NCI-H345 treated with DMSO at 0.1 percent for 48 hours (cell line): ENCODE data around the gene CYP2W1.
"Not testable (repeated sequence)": the region's sequence is repeated elsewhere in the genome, so short reads cannot be mapped to it uniquely, and the experiment has no call there.

Source experiments
- DNase-seq: peaks from one replicate; lab custom pipeline; 2025; ENCODE audit not compliant: unreplicated experiment; lab: John Stamatoyannopoulos, UW

The CYP2W1 gene

DNA sequence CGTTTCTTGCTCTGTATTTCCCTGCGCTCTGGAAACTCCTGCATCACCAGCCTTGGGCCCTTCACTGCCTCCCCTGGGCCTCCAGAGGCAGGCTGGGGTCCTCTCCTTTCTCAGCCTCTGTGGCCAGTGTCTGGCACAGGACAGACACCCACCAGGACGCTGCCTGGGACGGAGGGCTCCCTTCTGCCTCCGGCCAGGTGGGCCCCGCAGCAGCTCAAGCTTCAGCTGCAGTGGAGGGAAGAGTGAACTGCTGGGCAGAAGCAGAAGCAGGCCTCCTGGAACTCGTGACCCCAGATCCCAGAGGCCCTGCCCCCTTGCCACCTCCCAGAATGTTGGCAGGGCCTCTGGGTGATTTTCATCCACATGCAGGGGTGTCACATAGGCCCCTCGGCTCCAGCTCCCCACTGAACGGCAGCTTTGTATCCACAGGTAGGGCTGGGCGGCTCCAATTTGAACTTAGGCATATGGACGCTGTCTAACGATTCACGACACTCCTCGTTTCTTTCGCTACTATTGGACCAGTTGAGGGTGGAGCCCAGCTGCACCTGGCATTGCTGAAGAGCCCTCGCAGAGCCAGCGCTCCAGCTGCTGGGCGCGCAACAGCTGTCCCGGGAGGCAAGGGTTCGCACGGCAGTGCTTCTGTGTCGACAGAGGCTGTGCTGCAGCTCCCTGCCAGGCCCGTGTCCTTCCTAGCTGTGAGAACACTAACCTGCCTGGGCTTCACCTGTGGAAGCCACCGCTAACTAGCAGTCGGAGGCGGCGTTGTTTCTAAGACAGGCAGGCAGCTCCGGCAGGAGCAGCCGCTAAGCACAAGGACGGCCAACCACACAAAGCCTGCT, 43.0 kb downstream of the CYP2W1 start:
- DNase-seq, result peak; percentile 84

DNA sequence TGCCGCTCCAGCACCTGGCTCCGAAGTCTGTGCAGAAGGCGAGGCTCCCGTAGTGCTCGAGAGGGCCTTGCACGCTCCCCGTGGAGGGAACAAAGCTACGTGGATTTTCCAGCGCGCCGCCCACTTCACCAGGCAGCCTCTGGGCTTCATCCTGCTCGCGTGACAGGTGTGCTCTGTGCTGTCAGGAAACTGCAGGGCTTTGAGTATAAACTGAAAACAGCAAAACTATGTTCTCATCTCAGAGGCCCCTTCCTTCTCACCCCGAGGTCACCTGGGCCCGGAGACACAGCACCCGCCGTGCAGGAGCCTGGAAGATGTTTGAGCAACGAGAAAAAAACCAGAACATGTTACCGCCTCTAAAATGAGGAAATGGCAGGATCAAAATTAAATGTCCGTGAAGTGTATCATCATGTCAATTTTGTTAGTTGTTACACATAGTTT, 43.8 kb downstream of the CYP2W1 start:
- DNase-seq, result no peak

DNA sequence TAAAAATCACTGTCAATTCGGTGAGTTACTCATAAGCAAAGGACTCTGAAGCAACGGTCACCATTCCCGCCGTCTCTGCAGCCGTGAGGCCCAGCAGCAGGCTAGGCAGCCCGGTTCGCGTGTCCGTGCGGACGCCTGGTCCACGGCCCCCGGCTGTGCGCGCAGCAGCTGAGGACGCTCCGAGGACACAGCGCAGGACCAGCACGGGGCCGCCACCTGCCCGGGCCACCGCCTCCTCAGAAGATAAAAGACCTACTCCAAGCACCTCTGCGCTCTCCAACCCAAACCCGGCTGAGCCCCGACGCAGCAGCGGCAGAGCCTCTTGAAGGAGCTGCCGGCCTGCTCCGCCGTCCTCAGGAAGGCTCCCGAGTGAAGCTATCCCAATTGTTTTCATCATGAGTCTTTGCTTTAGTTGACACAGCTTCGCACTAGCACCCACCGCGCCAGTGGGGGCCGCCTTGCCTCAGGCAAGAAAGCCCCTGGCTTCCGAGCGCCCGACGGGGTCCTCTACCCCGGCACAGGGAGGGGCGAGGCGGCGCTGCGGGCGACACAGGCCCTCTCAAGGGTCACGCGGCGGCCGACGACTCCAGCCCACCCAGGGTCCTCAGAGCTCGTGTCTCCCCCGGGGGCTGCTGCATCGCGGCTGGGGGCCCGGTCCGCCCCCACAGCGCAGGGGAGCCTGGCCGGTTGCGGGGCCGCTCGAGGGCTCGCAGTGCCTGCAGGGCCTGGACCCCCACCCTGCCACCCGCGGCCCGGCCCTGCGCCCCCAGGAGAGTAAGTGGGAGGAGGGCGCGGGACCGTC, 44.5 kb downstream of the CYP2W1 start:
- DNase-seq, result no peak

DNA sequence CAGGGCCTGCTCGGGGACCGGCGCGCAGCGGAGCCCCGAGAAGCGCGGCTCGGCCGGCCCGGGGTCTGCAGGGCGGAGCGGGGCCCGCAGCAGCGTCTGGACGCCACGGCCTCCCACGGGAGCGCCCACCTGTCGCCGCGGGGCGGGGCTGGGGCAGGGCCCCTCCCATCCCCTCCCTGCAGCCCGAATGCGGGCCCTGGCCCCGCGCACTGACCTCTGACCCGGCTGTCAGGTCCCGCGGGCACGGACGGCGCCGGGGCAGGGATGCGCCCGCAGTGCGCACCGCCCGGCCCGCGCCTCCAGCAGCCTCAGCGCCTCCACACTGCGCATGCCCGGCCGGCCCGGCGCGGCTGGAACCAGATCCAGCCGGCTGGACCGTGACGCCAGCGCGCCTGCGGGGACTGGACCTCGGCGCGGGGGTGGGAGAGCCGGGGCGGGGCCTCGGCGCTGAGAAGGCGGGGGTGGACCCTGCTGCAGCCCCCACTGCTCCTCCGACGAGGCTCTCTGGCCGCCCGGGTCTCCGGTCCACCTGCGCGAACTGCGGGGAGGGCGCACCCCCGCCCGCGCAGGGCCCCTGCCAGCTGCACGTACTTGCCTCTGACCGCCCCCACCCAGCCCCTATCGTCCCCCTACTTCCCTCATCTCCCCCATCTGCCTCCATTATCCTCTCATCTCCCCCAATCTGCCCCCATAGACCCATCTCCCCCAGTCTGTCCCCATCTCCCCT, 45.2 kb downstream of the CYP2W1 start:
- peak; percentile 53 for DNase-seq

DNA sequence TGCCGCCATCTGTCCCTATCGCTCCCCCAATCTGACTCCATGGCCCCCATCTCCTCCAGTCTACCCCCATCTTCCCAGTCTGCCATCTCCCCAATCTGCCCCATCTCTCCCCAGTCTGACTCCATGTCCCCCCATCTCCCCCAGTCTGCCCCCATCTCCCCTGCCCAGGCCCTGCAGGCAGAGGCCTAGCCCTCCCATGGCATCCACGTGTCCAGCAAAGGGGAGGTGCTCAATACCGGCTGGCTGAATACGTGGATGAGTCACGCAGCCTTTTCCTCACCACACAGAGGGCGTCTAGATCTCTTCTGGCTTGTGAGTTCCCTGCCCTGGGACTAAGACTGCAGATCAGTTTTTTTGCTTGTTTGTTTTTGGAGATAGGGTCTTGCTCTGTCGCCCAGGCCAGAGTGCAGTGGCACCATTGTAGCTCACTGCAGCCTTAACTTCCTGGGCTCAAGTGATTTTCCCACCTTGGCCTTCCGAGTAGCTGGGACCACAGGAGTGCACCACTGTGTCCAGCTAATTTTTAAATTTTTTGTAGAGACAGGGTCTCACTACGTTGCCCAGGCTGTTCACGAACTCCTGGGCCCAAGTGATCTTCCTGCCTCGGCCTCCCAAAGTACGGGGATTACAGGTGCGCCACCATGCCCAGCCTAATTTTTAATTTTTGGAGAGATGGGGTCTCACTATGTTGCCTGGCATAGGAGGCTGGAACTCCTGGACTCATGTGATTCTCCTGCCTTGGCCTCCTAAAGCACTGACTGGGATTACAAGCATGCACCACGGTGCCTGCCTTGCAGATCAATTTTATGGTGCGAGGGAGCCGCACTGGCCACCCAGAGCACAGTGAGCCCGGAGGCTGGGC, 46.0 kb downstream of the CYP2W1 start:
- DNase-seq, result no peak

DNA sequence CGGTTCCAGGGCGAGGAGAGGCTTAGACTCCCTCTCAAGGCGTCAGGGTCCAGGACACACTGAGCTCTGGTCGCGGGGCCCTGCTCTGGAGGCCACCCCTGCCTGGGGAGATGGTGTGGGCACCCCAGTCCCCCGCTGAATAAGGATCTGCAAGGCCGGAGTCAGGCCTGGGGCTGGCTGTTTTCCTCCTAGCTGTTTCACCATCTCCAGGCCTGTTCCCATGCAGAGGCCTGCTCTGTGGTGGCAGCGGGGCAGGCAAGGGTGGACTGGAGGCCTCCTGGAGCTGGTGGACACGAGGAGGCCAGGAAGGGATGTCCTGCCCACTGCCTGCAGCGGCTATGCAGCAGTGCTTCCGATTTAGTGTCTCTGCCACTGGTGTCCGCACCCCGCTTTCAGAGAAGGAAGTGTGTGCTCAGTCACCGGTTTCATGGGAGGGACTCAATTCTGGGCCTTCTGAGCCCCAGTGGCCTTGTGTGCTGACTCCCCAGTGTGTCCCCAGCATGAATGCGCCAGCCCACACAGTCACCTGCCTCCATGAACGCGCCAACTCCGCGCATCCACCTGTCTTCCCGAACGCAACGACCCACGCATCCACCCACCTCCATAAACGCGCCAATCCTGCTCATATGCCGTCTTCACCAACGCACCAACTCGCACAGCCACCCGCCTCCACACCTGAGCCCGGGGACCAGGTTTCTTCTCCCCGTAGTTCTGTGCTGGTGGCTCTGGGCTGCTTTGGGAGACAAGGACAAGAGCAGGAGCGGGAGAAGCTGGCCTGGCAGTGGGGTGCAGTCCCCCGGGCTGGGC, 46.9 kb downstream of the CYP2W1 start:
- DNase-seq, result no peak

DNA sequence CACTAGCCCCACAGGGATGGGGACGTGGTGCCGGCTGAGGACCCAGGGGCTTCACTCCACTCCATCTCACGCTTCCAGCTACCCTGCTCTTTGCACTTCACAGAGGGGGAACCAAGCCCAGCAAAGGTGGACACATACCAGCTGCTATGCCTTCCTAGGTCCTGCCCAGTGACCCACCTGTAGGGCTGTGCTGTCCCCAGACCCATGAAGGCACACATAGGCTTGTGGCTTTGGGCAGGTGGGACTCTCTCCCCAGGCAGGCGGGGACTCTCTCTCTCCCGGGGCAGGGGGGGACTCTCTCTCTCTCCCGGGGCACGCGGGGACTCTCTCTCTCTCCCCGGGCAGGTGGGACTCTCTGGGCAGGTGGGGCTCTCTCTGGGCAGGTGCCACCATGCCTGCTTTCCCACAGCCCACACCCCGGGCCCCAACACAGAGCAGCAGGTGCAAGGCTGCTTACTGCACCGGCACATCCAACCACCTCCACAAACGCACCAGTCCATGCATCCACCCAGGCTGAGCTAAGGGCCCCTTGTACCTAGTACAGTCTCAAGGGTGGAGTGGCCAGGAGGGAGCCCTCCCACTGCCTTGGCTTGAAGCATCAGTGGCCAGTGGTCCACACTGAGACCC, 47.6 kb downstream of the CYP2W1 start:
- DNase-seq, result no peak

DNA sequence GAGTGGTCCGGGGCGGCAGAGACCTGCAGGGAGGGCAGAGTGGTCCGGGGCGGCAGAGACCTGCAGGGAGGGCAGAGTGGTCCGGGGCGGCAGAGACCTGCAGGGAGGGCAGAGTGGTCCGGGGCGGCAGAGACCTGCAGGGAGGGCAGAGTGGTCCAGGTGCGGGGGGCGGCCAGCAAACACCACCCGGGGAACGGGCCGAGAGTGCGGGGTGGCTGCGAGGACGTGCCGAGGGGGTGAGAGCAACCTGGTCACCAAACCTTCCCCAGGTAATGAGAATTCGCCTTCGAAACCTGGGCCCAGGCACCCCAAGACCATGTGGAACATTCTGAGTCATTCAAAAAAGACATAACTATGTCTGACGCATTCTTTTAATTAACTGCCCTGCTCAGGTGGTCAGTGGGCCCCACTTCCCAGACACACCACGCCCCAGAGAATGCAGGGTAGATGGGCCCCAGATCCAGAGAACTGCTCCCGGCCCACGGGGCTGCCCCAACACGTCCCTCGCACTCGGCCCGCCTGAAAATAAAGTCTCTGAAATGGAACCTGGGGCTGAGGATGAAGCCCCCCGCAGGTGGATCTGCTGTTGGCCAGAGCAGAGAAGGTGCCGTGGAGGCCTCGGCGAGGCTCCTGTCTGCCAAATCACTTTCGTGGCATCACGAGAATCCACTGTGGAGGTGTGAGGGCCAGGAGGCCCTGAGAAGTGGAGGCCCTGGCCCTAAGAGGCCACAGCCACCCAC, 48.9 kb downstream of the CYP2W1 start:
- no peak for DNase-seq

DNA sequence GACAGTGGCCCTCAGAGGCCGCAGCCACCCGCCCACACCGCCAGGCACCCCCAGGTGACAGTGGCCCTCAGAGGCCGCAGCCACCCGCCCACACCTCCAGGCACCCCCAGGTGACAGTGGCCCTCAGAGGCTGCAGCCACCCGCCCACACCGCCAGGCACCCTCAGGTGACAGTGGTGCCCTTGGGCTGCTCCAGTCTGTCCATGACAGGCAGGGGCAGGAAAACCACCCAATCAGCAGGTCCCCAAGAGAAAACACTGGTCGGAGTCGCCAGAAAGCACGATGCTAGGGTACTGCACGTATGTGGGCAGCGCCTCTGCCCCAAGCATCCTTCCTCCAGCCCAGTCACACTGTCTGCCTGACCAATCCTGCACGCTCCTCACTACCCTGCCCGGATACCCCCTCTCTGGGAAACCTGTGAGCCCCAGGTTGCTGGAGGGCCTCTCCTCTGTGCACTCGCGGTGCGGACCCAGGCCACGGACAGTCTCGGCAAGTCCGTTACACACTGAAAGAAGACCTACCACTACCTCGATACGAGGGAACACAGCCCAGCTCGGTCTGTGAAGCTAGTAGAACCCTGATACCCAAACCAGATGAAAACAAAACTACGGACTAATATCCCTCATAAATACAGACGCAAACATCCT, 49.7 kb downstream of the CYP2W1 start:
- no peak for DNase-seq

DNA sequence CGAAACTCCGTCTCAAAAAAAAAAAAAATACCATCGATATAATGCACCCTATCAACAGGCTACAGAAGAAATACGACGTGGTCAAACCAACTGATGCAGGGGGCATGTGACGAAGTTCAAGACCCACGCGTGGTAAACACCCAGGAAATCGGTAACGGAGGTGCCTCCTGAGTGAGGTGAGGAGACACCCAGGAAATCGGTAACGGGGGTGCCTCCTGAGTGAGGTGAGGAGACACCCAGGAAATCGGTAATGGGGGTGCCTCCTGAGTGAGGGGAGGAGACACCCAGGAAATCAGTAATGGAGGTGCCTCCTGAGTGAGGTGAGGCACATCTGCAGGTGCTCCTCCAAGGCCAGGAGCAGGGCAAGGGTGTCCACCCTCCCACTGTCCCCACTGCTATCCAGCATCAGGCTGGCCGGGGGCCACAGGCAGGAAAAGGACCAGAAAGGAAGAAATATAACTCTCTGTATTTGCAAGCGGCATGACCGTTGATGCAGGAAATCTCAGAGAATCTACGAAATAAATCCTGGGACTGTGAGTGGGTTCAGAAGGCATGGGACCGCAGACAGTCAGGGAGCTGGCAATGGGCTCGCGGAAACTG, 50.7 kb downstream of the CYP2W1 start:
- no peak for DNase-seq

DNA sequence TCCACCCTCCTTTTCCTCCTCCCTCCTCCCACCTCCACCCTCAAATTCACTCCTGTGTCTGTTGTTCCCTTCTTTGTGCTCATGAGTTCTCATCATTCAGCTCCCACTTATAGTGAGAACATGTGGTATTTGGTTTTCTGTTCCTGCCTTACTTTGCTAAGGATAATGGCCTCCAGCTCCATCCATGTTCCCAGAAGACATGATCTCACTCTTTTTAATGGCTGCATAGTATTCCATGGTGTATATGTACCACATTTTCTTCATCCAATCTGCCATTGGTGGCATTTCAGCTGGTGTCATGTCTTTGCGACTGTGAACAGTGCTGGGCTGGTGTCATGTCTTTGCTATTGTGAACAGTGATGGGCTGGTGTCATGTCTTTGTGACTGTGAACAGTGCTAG, 51.8 kb downstream of the CYP2W1 start:
- DNase-seq, result not testable (repeated sequence)

DNA sequence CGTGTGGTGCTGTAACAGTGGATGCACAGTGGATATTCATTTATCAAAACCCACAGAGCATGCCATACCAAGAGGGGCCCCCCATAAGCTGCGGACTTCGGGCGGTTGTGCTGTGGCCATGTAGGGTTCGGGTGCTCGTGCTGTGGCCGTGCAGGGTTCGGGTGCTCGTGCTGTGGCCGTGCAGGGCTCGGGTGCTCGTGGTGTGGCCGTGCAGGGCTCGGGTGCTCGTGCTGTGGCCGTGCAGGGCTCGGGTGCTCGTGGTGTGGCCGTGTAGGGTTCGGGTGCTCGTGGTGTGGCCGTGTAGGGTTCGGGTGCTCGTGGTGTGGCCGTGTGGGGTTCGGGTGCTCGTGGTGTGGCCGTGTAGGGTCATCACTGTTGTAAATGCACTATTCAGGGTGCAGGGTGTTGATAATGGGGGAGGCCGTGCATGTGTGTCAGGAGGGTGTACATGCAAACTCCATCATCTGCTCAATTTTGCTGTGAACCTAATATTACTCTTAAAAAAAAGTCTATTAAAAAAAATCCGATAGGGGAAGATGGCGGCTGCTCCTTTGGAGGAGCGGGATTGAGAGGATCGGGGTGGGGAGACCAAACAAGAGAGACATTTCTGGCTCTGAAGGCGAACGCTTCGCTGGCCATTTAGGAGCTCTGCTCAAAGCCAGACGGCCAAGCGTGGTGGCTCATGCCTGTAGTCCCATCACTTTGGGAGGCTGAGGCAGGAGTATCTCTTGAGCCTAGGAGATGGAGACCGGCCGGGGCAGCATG, 53.4 kb downstream of the CYP2W1 start:
- not testable (repeated sequence) for DNase-seq
